ENCODE results near the gene SLC12A6.

Gene SLC12A6

DNA sequence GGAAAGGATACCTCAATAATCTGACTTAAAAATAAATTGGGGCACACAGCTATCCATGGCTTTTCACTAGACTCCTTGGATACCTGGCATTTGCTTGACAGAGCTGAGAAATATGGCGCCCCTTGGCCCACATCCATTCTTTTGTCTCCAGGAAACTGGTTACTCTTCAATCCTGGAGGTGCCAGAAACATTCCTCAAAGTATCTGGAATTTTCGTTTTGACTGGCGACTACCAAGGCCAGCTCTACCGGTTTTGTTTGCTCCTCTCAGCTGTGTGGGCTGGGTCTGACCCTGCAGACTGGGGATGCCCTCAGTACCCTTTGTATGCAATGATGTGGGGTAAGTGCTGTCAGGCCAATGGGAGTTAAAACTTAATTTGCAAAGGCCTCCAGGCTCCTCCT lies 154.6 kb downstream of the SLC12A6 start:
- TF ChIP-seq, protein P1, sequence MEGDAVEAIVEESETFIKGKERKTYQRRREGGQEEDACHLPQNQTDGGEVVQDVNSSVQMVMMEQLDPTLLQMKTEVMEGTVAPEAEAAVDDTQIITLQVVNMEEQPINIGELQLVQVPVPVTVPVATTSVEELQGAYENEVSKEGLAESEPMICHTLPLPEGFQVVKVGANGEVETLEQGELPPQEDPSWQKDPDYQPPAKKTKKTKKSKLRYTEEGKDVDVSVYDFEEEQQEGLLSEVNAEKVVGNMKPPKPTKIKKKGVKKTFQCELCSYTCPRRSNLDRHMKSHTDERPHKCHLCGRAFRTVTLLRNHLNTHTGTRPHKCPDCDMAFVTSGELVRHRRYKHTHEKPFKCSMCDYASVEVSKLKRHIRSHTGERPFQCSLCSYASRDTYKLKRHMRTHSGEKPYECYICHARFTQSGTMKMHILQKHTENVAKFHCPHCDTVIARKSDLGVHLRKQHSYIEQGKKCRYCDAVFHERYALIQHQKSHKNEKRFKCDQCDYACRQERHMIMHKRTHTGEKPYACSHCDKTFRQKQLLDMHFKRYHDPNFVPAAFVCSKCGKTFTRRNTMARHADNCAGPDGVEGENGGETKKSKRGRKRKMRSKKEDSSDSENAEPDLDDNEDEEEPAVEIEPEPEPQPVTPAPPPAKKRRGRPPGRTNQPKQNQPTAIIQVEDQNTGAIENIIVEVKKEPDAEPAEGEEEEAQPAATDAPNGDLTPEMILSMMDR (IDR thresholded peaks at IDR 0.05; ENCODE audit: unreplicated experiment in 3 of 3) = no peak
- Mint-ChIP-seq H3K27ac (peak overlapping the region in 1 of 3 experiments; percentile 24), H3K4me3 (no peak overlapping the region), H3K27me3 (ENCODE audit: low read depth) (no peaks in the 10 kb centered on the region), H3K4me1 (peaks cover 5% of the 10 kb centered on the region), H3K9me3 (peaks cover 8% of the 10 kb centered on the region), H3K36me3 (ENCODE audit: low read depth) (peaks cover 60% of the 10 kb centered on the region)
